NT2/D1 (cell line): ENCODE measurements around the gene RAB3GAP1.
"Not testable (repeated sequence)": the region's sequence is repeated elsewhere in the genome, so short reads cannot be mapped to it uniquely, and the experiment has no call there.

Experiments
- DNase-seq: peaks from one replicate; pipeline ENCODE4 v3.0.0-alpha.2; 2011; ENCODE audit warnings: low read depth, low spot score
- H3K27me3 ChIP-seq: 2 replicates; pipeline ENCODE4 v1.6.0; 2011; ENCODE audit warnings: mild to moderate bottlenecking; ENCODE audit not compliant: insufficient read length, insufficient read depth
- H3K36me3 ChIP-seq: 2 replicates; pipeline ENCODE4 v1.6.1; 2011; ENCODE audit warnings: mild to moderate bottlenecking, low read length, mixed read lengths; ENCODE audit not compliant: insufficient read depth, insufficient read length
- H3K4me1 ChIP-seq: 2 replicates; pipeline ENCODE4 v1.5.1; 2011; ENCODE audit not compliant: insufficient read depth, insufficient read length
- H3K4me3 ChIP-seq: 2 replicates; pipeline ENCODE4 v1.5.1; 2011; ENCODE audit warnings: low read depth; ENCODE audit not compliant: insufficient read length
- H3K9ac ChIP-seq: 2 replicates; pipeline ENCODE4 v1.6.0; 2011; ENCODE audit warnings: low read depth; ENCODE audit not compliant: insufficient read length
- H3K9me3 ChIP-seq: 2 replicates; pipeline ENCODE4 v1.5.1; 2011; ENCODE audit warnings: mild to moderate bottlenecking, low read length; ENCODE audit not compliant: insufficient read depth
- SUZ12 ChIP-seq: IDR thresholded peaks from 2 replicates; pipeline ENCODE4 v1.6.1; 2011; ENCODE audit not compliant: insufficient read length, insufficient read depth; ENCODE audit errors: extremely low read depth
- YY1 ChIP-seq: IDR thresholded peaks from 2 replicates; pipeline ENCODE4 v1.6.1; 2011; ENCODE audit not compliant: insufficient read length, insufficient read depth
- ZNF274 ChIP-seq: IDR thresholded peaks from 2 replicates; pipeline ENCODE4 v1.6.1; 2011; ENCODE audit warnings: mild to moderate bottlenecking, low read depth, low read length

Gene RAB3GAP1

DNA sequence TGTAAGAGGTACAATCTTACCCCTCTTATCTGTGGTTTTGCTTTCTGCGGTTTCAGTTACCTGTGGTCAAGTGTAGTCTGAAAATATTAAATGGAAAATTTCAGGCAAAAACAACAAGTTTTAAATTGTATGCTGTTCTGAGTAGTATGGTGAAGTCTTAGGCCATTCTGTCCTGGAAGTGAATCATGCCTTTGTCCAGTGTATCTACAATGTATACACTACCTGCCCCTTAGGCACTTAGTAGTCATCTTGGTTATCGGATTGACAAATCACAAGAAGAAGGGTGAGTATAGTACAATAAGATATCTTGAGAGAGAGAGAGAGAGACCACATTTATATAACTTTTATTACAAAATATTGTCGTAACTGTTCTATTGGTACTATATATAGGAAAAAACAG lies 43.5 kb downstream of the RAB3GAP1 start:
- TF ChIP-seq YY1 (no peak), ZNF274 (no peak), SUZ12 (no peak)
- H3K9ac ChIP-seq, result no peak overlapping the region
- no peaks in the 10 kb centered on the region for H3K27me3 ChIP-seq
- H3K9me3 ChIP-seq, result no peaks in the 10 kb centered on the region
- DNase-seq, result no peak
- no peak overlapping the region for H3K4me3 ChIP-seq
- H3K36me3 ChIP-seq, result peaks cover 14% of the 10 kb centered on the region
- no peaks in the 10 kb centered on the region for H3K4me1 ChIP-seq

- no peak for DNase-seq
- Histone ChIP-seq H3K4me3 (no peak overlapping the region), H3K4me1 (no peaks in the 10 kb centered on the region), H3K36me3 (peaks cover 19% of the 10 kb centered on the region), H3K9ac (no peak overlapping the region), H3K9me3 (0 out of 2 replicates have a peak, but pooled peaks cover 2% of the 10 kb centered on the region), H3K27me3 (no peaks in the 10 kb centered on the region)
- TF ChIP-seq ZNF274, result no peak
- no peak for TF ChIP-seq SUZ12
- TF ChIP-seq YY1, result no peak
These were observed 44.8 kb downstream of the RAB3GAP1 start for GRCh38 chr2:135096665-135097446.

DNA sequence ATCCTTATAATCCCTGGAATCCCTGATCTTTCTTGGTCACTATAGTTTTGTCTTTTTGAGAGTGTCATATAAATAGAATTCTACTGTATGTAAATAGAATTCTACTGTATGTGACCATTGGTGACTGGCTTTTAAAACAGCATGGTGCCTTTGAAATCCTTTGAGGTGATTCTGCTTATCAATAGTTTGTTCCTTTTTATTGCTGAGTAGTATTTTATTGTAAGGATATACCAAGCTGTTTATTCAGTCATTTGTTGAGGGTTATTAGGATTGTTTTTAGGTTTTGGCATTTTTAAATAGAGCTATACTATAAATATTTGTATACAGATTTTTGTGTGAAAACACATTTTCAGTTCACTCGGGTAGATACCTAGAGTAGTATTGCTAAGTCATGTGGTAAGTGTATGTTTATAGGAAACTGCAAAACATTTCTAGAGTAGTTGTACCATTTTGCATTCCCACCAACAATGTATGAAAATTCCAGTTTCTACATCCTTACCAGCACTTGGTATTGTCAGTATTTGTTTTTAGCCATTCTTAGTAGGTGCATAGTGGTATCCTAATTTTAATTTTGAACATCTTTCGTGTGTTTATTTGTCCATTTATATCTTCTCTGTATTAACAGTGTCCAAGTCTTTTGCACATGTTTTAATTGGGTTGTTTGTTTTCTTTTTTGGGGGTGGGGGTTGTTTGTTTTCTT lies 45.6 kb downstream of the RAB3GAP1 start:
- DNase-seq, result no peak
- peaks cover 24% of the 10 kb centered on the region for H3K36me3 ChIP-seq
- H3K27me3 ChIP-seq, result no peaks in the 10 kb centered on the region
- no peaks in the 10 kb centered on the region for H3K4me1 ChIP-seq
- peaks cover 9% of the 10 kb centered on the region; the same call in 1 of the 2 replicates for H3K9me3 ChIP-seq
- no peak for TF ChIP-seq YY1
- TF ChIP-seq ZNF274, result no peak
- no peak for TF ChIP-seq SUZ12
- H3K9ac ChIP-seq, result no peak overlapping the region
- H3K4me3 ChIP-seq, result no peak overlapping the region

GRCh38 chr2:135099802-135100483 lies 47.9 kb downstream of the RAB3GAP1 start:
- Histone ChIP-seq H3K27me3 (no peaks in the 10 kb centered on the region), H3K36me3 (peaks cover 22% of the 10 kb centered on the region), H3K4me1 (no peaks in the 10 kb centered on the region), H3K4me3 (no peak overlapping the region), H3K9ac (no peak overlapping the region), H3K9me3 (peaks cover 31% of the 10 kb centered on the region)
- no peak for DNase-seq
- TF ChIP-seq ZNF274, result no peak
- no peak for TF ChIP-seq SUZ12
- no peak for TF ChIP-seq YY1

GRCh38 chr2:135103843-135104242 lies 51.8 kb downstream of the RAB3GAP1 start:
- Histone ChIP-seq H3K4me1 (no peaks in the 10 kb centered on the region), H3K9me3 (peaks cover 37% of the 10 kb centered on the region), H3K36me3 (peaks cover 16% of the 10 kb centered on the region), H3K4me3 (no peak overlapping the region), H3K27me3 (no peaks in the 10 kb centered on the region), H3K9ac (no peak overlapping the region)
- TF ChIP-seq ZNF274 (no peak), SUZ12 (no peak), YY1 (no peak)
- no peak for DNase-seq

DNA sequence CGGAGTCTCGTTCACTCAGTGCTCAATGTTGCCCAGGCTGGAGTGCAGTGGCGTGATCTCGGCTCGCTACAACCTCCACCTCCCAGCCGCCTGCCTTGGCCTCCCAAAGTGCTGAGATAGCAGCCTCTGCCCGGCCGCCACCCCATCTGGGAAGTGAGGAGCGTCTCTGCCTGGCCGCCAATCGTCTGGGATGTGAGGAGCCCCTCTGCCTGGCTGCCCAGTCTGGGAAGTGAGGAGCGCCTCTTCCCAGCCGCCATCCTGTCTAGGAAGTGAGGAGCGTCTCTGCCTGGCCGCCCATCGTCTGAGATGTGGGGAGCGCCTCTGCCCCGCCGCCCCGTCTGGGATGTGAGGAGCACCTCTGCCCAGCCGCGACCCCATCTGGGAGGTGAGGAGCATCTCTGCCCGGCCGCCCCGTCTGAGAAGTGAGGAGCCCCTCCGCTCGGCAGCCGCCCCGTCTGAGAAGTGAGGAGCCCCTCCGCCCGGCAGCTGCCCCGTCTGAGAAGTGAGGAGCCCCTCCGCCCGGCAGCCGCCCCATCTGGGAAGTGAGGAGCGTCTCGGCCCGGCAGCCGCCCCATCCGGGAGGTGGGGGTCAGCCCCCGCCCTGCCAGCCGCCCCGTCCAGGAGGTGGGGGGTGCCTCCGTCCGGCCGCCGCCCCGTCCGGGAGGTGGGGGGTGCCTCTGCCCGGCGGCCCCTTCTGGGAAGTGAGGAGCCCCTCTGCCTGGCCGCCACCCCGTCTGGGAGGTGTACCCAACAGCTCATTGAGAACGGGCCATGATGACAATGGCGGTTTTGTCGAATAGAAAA lies 53.6 kb downstream of the RAB3GAP1 start:
- H3K27me3 ChIP-seq, H3K4me1 ChIP-seq, H3K9ac ChIP-seq, DNase-seq, H3K4me3 ChIP-seq: not testable (repeated sequence)
- H3K36me3 ChIP-seq, result peaks cover 16% of the 10 kb centered on the region
- peaks cover 37% of the 10 kb centered on the region for H3K9me3 ChIP-seq
